NCI-H446 (cell line): ENCODE results near the gene GPATCH4.

Experiments
- DNase-seq, 2 experiments: peaks; one replicate each; lab custom pipeline; 2025; lab: John Stamatoyannopoulos, UW

Gene GPATCH4

GRCh38 chr1:156549390-156549789, 51.9 kb downstream of the GPATCH4 start:
- no peak for DNase-seq

- DNase-seq, result no peak
Measured at GRCh38 chr1:156547982-156548381, 53.3 kb downstream of the GPATCH4 start.

GRCh38 chr1:156547434-156547833, 53.8 kb downstream of the GPATCH4 start:
- DNase-seq, result no peak

GRCh38 chr1:156546267-156546666, 55.0 kb downstream of the GPATCH4 start:
- no peak for DNase-seq

DNA sequence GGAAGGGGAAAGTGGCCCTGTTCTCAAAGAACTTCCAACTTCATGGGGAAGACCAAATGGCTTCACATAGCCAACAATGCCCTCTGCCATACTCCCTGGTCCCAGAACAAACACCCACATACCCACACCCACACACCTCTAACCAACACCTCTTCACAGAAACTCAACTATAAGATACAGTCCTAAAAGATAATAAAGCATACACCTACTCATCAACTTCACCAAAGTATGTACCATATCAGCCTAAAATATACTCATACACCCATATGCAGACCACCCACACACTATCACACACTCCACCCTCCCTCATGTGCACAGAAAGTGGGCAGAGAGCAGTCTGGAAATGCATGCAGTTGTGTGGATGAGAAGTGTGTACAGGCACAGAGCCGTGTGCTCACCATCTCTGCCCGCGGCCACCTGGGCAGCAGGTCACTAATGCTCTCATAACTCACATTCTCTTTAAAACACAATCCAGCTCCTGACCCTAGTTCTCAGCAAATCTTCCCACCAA, 56.6 kb downstream of the GPATCH4 start:
- no peak for DNase-seq
